ENCODE measurements around the gene ATP11A.

ATP11A gene

GRCh38 chr13:112752711-112753541, 63.1 kb downstream of the ATP11A start:
- Histone ChIP-seq H3K27me3 (ENCODE audit: insufficient read depth, low read length) (no peaks in the 10 kb centered on the region), H3K79me1 (ENCODE audit: low read length) (peaks cover 6% of the 10 kb centered on the region), H3K79me2 (ENCODE audit: control insufficient read depth, insufficient read depth, low read length, poor library complexity) (peaks cover 6% of the 10 kb centered on the region), H2AFZ (ENCODE audit: insufficient read depth, low read length, poor library complexity) (no peak overlapping the region), H3K18ac (ENCODE audit: low read length) (peak overlapping the region; percentile 50), H2AK5ac (ENCODE audit: low read length) (no peak overlapping the region), H3K4me2 (ENCODE audit: low read length) (no peak overlapping the region), H2BK12ac (ENCODE audit: low read length) (no peak overlapping the region), H3K9ac (ENCODE audit: low read length) (no peak overlapping the region), H3K4me1 (ENCODE audit: control insufficient read depth in 1 of 2, insufficient read depth in 2 of 2, low read length in 2 of 2) (peaks cover 12 to 19% of the 10 kb centered on the region in 2 experiments), H3K36me3 (ENCODE audit: control insufficient read depth in 1 of 2, insufficient read depth in 2 of 2, low read length in 2 of 2) (peaks cover 0 to 3% of the 10 kb centered on the region in 2 experiments), H3K27ac (ENCODE audit: low read depth, low read length) (no peak overlapping the region), H2BK120ac (ENCODE audit: insufficient read depth, low read length, poor library complexity) (no peak overlapping the region), H3K4me3 (ENCODE audit: low read depth, low read length) (no peak overlapping the region), H3K14ac (ENCODE audit: low read length) (no peak overlapping the region), H3K23ac (ENCODE audit: low read length) (no peak overlapping the region), H3K9me3 (ENCODE audit: insufficient read depth, low read depth, low read length) (no peaks in the 10 kb centered on the region), H2BK5ac (ENCODE audit: low read depth, low read length, poor library complexity) (no peak overlapping the region), H4K8ac (ENCODE audit: low read depth, low read length) (no peak overlapping the region), H3K4ac (ENCODE audit: low read depth, low read length) (no peak overlapping the region), H4K91ac (ENCODE audit: low read depth, low read length) (no peak overlapping the region), H4K12ac (ENCODE audit: low read depth, low read length) (no peak overlapping the region)
- peak in 1 of 2 donors; percentile 22 for DNase-seq
- WGBS (ENCODE audit: extremely low coverage, insufficient coverage, insufficient read length) = no CpG with 5 or more reads among the region's 24 CpGs

- H3K9me3 ChIP-seq (ENCODE audit: insufficient read depth, low read depth, low read length) = no peaks in the 10 kb centered on the region
- no peak overlapping the region for H3K9ac ChIP-seq (ENCODE audit: low read length)
- no peak overlapping the region for H2BK120ac ChIP-seq (ENCODE audit: insufficient read depth, low read length, poor library complexity)
- H4K8ac ChIP-seq (ENCODE audit: low read depth, low read length) = no peak overlapping the region
- no peak overlapping the region for H3K18ac ChIP-seq (ENCODE audit: low read length)
- H3K4me1 ChIP-seq (ENCODE audit: control insufficient read depth in 1 of 2, insufficient read depth in 2 of 2, low read length in 2 of 2) = peaks cover 12 to 19% of the 10 kb centered on the region in 2 experiments
- no peak overlapping the region for H3K23ac ChIP-seq (ENCODE audit: low read length)
- no peak overlapping the region for H4K91ac ChIP-seq (ENCODE audit: low read depth, low read length)
- no peak overlapping the region for H2BK5ac ChIP-seq (ENCODE audit: low read depth, low read length, poor library complexity)
- peaks cover 6% of the 10 kb centered on the region for H3K79me1 ChIP-seq (ENCODE audit: low read length)
- H3K27ac ChIP-seq (ENCODE audit: low read depth, low read length) = no peak overlapping the region
- H3K14ac ChIP-seq (ENCODE audit: low read length) = no peak overlapping the region
- peaks cover 6% of the 10 kb centered on the region for H3K79me2 ChIP-seq (ENCODE audit: control insufficient read depth, insufficient read depth, low read length, poor library complexity)
- WGBS (ENCODE audit: extremely low coverage, insufficient coverage, insufficient read length) = no CpG with 5 or more reads among the region's 16 CpGs
- no peak overlapping the region for H2AFZ ChIP-seq (ENCODE audit: insufficient read depth, low read length, poor library complexity)
- H3K27me3 ChIP-seq (ENCODE audit: insufficient read depth, low read length) = no peaks in the 10 kb centered on the region
- no peak overlapping the region for H2BK12ac ChIP-seq (ENCODE audit: low read length)
- no peak overlapping the region for H2AK5ac ChIP-seq (ENCODE audit: low read length)
- H4K12ac ChIP-seq (ENCODE audit: low read depth, low read length) = no peak overlapping the region
- H3K4me2 ChIP-seq (ENCODE audit: low read length) = no peak overlapping the region
- no peak for DNase-seq
- H3K4ac ChIP-seq (ENCODE audit: low read depth, low read length) = peak overlapping the region; percentile 3
- H3K36me3 ChIP-seq (ENCODE audit: control insufficient read depth in 1 of 2, insufficient read depth in 2 of 2, low read length in 2 of 2) = peaks cover 0 to 2% of the 10 kb centered on the region in 2 experiments
- no peak overlapping the region for H3K4me3 ChIP-seq (ENCODE audit: low read depth, low read length)
Observed at GRCh38 chr13:112753833-112754232, 64.0 kb downstream of the ATP11A start.

GRCh38 chr13:112754281-112755025, 64.6 kb downstream of the ATP11A start:
- peaks cover 6% of the 10 kb centered on the region for H3K79me1 ChIP-seq (ENCODE audit: low read length)
- peak overlapping the region; percentile 44 for H3K4ac ChIP-seq (ENCODE audit: low read depth, low read length)
- H2AFZ ChIP-seq (ENCODE audit: insufficient read depth, low read length, poor library complexity) = no peak overlapping the region
- no peak overlapping the region for H4K91ac ChIP-seq (ENCODE audit: low read depth, low read length)
- no CpG with 5 or more reads among the region's 29 CpGs for WGBS (ENCODE audit: extremely low coverage, insufficient coverage, insufficient read length)
- no peak overlapping the region for H3K4me2 ChIP-seq (ENCODE audit: low read length)
- H4K12ac ChIP-seq (ENCODE audit: low read depth, low read length) = no peak overlapping the region
- no peak overlapping the region for H2BK12ac ChIP-seq (ENCODE audit: low read length)
- H3K79me2 ChIP-seq (ENCODE audit: control insufficient read depth, insufficient read depth, low read length, poor library complexity) = peaks cover 4% of the 10 kb centered on the region
- H4K8ac ChIP-seq (ENCODE audit: low read depth, low read length) = no peak overlapping the region
- no peak overlapping the region for H3K14ac ChIP-seq (ENCODE audit: low read length)
- no peak overlapping the region for H3K4me3 ChIP-seq (ENCODE audit: low read depth, low read length)
- H3K36me3 ChIP-seq (ENCODE audit: control insufficient read depth in 1 of 2, insufficient read depth in 2 of 2, low read length in 2 of 2) = no peaks in the 10 kb centered on the region
- no peak overlapping the region for H2AK5ac ChIP-seq (ENCODE audit: low read length)
- H3K27ac ChIP-seq (ENCODE audit: low read depth, low read length) = no peak overlapping the region
- no peak overlapping the region for H2BK120ac ChIP-seq (ENCODE audit: insufficient read depth, low read length, poor library complexity)
- no peak overlapping the region for H3K9ac ChIP-seq (ENCODE audit: low read length)
- DNase-seq = no peak
- H2BK5ac ChIP-seq (ENCODE audit: low read depth, low read length, poor library complexity) = no peak overlapping the region
- peak overlapping the region; percentile 50 for H3K18ac ChIP-seq (ENCODE audit: low read length)
- no peaks in the 10 kb centered on the region for H3K27me3 ChIP-seq (ENCODE audit: insufficient read depth, low read length)
- H3K9me3 ChIP-seq (ENCODE audit: insufficient read depth, low read depth, low read length) = no peaks in the 10 kb centered on the region
- H3K23ac ChIP-seq (ENCODE audit: low read length) = no peak overlapping the region
- peaks cover 12 to 19% of the 10 kb centered on the region in 2 experiments for H3K4me1 ChIP-seq (ENCODE audit: control insufficient read depth in 1 of 2, insufficient read depth in 2 of 2, low read length in 2 of 2)

DNA sequence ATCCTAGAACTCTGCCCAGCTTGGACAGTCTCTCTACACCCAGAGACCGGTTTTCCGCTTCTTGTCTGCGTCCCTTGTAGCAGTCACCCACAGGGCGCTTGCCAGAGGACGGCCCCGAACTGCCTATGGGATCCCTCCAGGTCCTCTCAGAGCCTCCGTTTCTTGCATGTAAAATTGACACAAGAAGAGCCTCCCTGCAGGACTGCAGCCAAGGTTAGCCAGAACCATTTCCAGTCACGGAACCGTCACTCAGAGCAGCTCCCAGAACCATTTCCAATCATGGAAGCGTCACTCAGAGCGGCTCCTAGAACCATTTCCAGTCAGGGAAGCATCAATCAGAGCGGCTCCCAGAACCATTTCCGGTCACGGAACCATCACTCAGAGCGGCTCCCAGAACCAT, 65.5 kb downstream of the ATP11A start:
- peaks cover 12 to 19% of the 10 kb centered on the region in 2 experiments for H3K4me1 ChIP-seq (ENCODE audit: control insufficient read depth in 1 of 2, insufficient read depth in 2 of 2, low read length in 2 of 2)
- no peak overlapping the region for H3K18ac ChIP-seq (ENCODE audit: low read length)
- no peak for DNase-seq
- no peak overlapping the region for H2BK120ac ChIP-seq (ENCODE audit: insufficient read depth, low read length, poor library complexity)
- H2BK12ac ChIP-seq (ENCODE audit: low read length) = no peak overlapping the region
- no peak overlapping the region for H3K27ac ChIP-seq (ENCODE audit: low read depth, low read length)
- H3K36me3 ChIP-seq (ENCODE audit: control insufficient read depth in 1 of 2, insufficient read depth in 2 of 2, low read length in 2 of 2) = no peaks in the 10 kb centered on the region
- no peak overlapping the region for H3K4ac ChIP-seq (ENCODE audit: low read depth, low read length)
- H4K91ac ChIP-seq (ENCODE audit: low read depth, low read length) = no peak overlapping the region
- H4K12ac ChIP-seq (ENCODE audit: low read depth, low read length) = no peak overlapping the region
- H3K27me3 ChIP-seq (ENCODE audit: insufficient read depth, low read length) = no peaks in the 10 kb centered on the region
- H2AK5ac ChIP-seq (ENCODE audit: low read length) = no peak overlapping the region
- H3K9me3 ChIP-seq (ENCODE audit: insufficient read depth, low read depth, low read length) = no peaks in the 10 kb centered on the region
- no peak overlapping the region for H2BK5ac ChIP-seq (ENCODE audit: low read depth, low read length, poor library complexity)
- H3K9ac ChIP-seq (ENCODE audit: low read length) = no peak overlapping the region
- H3K4me2 ChIP-seq (ENCODE audit: low read length) = no peak overlapping the region
- no peak overlapping the region for H2AFZ ChIP-seq (ENCODE audit: insufficient read depth, low read length, poor library complexity)
- no peak overlapping the region for H3K4me3 ChIP-seq (ENCODE audit: low read depth, low read length)
- peaks cover 6% of the 10 kb centered on the region for H3K79me1 ChIP-seq (ENCODE audit: low read length)
- no peak overlapping the region for H3K14ac ChIP-seq (ENCODE audit: low read length)
- WGBS (ENCODE audit: extremely low coverage, insufficient coverage, insufficient read length) = no CpG with 5 or more reads among the region's 15 CpGs
- no peak overlapping the region for H3K23ac ChIP-seq (ENCODE audit: low read length)
- H3K79me2 ChIP-seq (ENCODE audit: control insufficient read depth, insufficient read depth, low read length, poor library complexity) = peaks cover 4% of the 10 kb centered on the region
- H4K8ac ChIP-seq (ENCODE audit: low read depth, low read length) = no peak overlapping the region
